ENCODE measurements around the gene ANXA8.

ANXA8 gene

GRCh38 chr10:47447209-47447608, 36.7 kb downstream of the ANXA8 start:
- DNase-seq (ENCODE audit: low spot score), result no peak

- no peak for DNase-seq (ENCODE audit: low spot score)
These were observed 38.2 kb downstream of the ANXA8 start for GRCh38 chr10:47445720-47446119.

- DNase-seq (ENCODE audit: low spot score), result no peak
These were observed 39.9 kb downstream of the ANXA8 start for GRCh38 chr10:47444047-47444446.

- DNase-seq (ENCODE audit: low spot score), result no peak
These were observed 40.8 kb downstream of the ANXA8 start for GRCh38 chr10:47443145-47443544.

- peak; percentile 18 for DNase-seq (ENCODE audit: low spot score)
These were observed 41.6 kb downstream of the ANXA8 start for GRCh38 chr10:47442351-47442750.

GRCh38 chr10:47441938-47442337, 42.0 kb downstream of the ANXA8 start:
- DNase-seq (ENCODE audit: low spot score), result peak; percentile 24

- DNase-seq (ENCODE audit: low spot score), result peak; percentile 11
These were observed 43.7 kb downstream of the ANXA8 start for GRCh38 chr10:47440207-47440606.

- DNase-seq (ENCODE audit: low spot score), result peak; percentile 76
These were observed 44.9 kb downstream of the ANXA8 start for GRCh38 chr10:47438857-47439474.

GRCh38 chr10:47435081-47435480, 48.8 kb downstream of the ANXA8 start:
- DNase-seq (ENCODE audit: low spot score), result no peak

- DNase-seq (ENCODE audit: low spot score), result no peak
These were observed 58.0 kb downstream of the ANXA8 start for GRCh38 chr10:47425813-47426419.

GRCh38 chr10:47424231-47424630, 59.7 kb downstream of the ANXA8 start:
- DNase-seq (ENCODE audit: low spot score), result no peak

- DNase-seq (ENCODE audit: low spot score), result no peak
These were observed 60.4 kb downstream of the ANXA8 start for GRCh38 chr10:47423476-47423875.

- DNase-seq (ENCODE audit: low spot score), result no peak
These were observed 62.6 kb downstream of the ANXA8 start for GRCh38 chr10:47421057-47421952.

GRCh38 chr10:47420305-47421056, 63.4 kb downstream of the ANXA8 start:
- DNase-seq (ENCODE audit: low spot score), result no peak

GRCh38 chr10:47419421-47419820, 64.5 kb downstream of the ANXA8 start:
- no peak for DNase-seq (ENCODE audit: low spot score)

- DNase-seq (ENCODE audit: low spot score), result no peak
These were observed 64.9 kb downstream of the ANXA8 start for GRCh38 chr10:47418966-47419365.

GRCh38 chr10:47418321-47418720, 65.6 kb downstream of the ANXA8 start:
- no peak for DNase-seq (ENCODE audit: low spot score)

All from ecto neural progenitor cell (in vitro differentiated cells).